PC-3 (cell line): Measurements from ENCODE around the gene PIPOX.

Source experiments
- EZH2 ChIP-seq: fragments of 300-600 bp; sonication (generic); IDR thresholded peaks from one replicate; pipeline ENCODE4 v1.6.1; 2017; ENCODE audit warnings: antibody characterized with exemption, mild to moderate bottlenecking, low read length; ENCODE audit not compliant: unreplicated experiment
- TF ChIP-seq, protein P1 (sequence below): fragments of 300-600 bp; sonication (generic); conservative IDR thresholded peaks from 2 replicates; pipeline ENCODE4 v1.5.1; 2017; ENCODE audit warnings: antibody characterized with exemption, low read depth, mild to moderate bottlenecking, low read length

DNA sequence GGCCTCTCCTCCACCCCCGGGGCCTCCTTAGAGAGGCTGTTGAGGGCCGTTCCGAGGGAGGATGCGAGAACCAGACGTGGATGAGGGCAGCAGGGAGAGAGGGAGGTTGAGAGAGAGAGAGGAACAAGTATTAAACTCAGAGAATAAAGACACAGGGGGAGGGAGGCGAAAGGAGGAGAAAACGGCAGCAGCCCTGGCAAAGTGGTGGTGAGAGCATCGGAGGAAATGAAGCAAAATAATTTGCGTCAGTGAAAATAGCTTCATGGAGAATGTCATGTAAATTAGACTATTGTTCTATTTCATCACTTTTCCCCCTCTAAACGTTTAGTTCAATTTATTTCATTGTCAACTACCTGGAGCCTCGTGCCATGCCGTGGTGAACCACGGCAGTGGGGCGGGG lies 38.0 kb downstream of the PIPOX start:
- no peak for TF ChIP-seq EZH2
- TF ChIP-seq, protein P1, sequence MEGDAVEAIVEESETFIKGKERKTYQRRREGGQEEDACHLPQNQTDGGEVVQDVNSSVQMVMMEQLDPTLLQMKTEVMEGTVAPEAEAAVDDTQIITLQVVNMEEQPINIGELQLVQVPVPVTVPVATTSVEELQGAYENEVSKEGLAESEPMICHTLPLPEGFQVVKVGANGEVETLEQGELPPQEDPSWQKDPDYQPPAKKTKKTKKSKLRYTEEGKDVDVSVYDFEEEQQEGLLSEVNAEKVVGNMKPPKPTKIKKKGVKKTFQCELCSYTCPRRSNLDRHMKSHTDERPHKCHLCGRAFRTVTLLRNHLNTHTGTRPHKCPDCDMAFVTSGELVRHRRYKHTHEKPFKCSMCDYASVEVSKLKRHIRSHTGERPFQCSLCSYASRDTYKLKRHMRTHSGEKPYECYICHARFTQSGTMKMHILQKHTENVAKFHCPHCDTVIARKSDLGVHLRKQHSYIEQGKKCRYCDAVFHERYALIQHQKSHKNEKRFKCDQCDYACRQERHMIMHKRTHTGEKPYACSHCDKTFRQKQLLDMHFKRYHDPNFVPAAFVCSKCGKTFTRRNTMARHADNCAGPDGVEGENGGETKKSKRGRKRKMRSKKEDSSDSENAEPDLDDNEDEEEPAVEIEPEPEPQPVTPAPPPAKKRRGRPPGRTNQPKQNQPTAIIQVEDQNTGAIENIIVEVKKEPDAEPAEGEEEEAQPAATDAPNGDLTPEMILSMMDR: no peak
